GM18873 (cell line): ENCODE data around the gene IFIT3.

Experiments
- ATAC-seq: cut with Tn5 transposase; IDR thresholded peaks from one replicate; pipeline ENCODE4 v1.9.1; 2021; ENCODE audit warnings: mild to moderate bottlenecking, moderate library complexity, moderate number of reproducible peaks; ENCODE audit not compliant: unreplicated experiment, low FRiP score

Gene IFIT3

GRCh38 chr10:89382757-89383156, 55.0 kb downstream of the IFIT3 start:
- no peak for ATAC-seq

DNA sequence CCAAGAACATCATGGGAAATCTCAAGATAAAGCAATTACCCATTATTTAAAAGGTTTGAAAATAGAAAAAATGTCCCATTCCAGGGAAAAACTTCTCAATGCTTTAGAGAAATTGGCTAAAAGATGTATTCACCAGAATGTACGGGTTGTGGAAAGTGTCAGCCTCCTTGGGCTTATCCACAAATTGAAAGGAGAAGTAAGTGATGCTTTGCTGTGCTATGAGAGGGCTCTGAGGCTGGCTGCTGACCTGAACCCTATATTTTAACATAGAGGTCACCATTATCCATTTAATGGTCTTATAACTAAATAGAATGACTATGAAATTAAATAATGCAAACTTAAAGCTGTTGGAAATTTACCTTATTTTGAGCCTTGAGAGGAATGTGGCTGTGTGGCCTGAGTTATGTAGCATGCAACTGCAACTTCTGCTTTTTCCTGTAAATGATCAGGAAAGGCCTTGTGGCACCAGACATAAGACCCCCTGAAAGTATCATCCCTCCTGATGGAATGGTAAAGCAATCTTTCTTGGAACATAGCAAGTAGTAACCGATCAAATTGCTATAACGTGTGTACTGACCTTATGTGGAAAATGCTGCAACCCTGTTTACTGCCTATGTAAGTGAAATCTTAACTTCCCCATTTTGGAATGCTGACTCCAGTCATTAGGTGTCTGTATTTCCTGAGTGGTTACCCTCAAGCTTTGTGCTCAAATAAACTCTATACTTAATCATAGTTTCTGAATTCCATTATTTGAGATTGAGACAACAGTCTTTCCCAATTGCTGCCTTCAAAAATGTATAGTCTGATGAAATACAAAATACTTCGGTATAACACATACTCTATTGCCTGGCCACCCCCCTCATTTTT, 56.9 kb downstream of the IFIT3 start:
- ATAC-seq, result no peak

DNA sequence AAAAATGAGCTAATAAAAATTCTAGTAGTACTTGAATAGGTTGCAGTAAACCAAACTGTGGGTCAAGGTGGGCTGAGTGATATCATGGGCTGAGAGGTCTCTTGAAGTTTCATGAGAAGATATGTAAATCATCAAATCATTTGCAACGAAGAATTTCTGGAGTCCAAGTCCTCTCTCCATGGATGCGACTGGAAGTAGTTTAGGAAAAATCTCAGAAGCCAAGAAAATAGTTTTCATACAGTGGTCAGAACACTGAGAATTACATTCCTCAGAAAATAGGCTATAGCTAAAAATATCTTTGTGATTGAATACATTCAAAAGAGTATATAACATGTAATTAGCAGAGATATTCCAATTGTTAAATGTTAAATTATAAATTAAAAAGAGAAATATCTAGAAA, 61.0 kb downstream of the IFIT3 start:
- ATAC-seq, result no peak

DNA sequence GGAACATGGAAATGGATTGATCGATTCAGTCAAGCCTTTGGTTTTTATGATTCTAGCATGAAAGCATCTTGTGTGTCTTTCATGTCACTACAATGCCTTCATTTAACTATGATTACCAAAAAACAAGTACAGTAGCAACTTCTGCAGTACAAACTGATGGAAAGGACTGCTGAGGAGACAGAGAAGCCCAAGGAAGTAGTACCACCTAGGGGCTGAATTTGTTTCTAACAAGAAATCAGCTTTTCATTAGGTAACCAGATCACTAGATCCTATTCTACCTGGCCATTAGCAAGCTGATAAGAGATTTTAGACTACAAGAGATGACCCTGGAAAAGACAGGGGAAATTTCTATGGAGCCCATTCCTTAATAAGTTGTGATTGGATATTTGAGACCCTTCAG, 61.5 kb downstream of the IFIT3 start:
- no peak for ATAC-seq
